ENCODE data around the gene KCND3. TPM values are rescaled to one million over a fixed set of nuclear protein-coding genes. Genes with fewer than 3 reads are reported as not detected.

The KCND3 gene
- total RNA-seq, 1 donor, result 0.09 TPM

GRCh38 chr1:111842411-111842810, 147.1 kb downstream of the KCND3 start:
- no peak overlapping the region for H3K4me3 ChIP-seq (ENCODE audit: low read depth, low read length)
- no peak for TF ChIP-seq CTCF (IDR thresholded peaks at IDR 0.05; ENCODE audit: insufficient read depth, low read length)
- DNase-seq (ENCODE audit: low read depth), result no peak

- no peak for DNase-seq (ENCODE audit: low read depth)
- H3K4me3 ChIP-seq (ENCODE audit: low read depth, low read length), result no peak overlapping the region
- no peak for TF ChIP-seq CTCF (IDR thresholded peaks at IDR 0.05; ENCODE audit: insufficient read depth, low read length)
Measured at GRCh38 chr1:111841746-111842145, 147.7 kb downstream of the KCND3 start.

GRCh38 chr1:111841189-111841588, 148.3 kb downstream of the KCND3 start:
- no peak for TF ChIP-seq CTCF (IDR thresholded peaks at IDR 0.05; ENCODE audit: insufficient read depth, low read length)
- no peak overlapping the region for H3K4me3 ChIP-seq (ENCODE audit: low read depth, low read length)
- DNase-seq (ENCODE audit: low read depth), result no peak

- DNase-seq (ENCODE audit: low read depth), result no peak
- no peak for TF ChIP-seq CTCF (IDR thresholded peaks at IDR 0.05; ENCODE audit: insufficient read depth, low read length)
Measured at GRCh38 chr1:111837393-111837792, 152.1 kb downstream of the KCND3 start.

GRCh38 chr1:111836111-111836510, 153.4 kb downstream of the KCND3 start:
- no peak for TF ChIP-seq CTCF (IDR thresholded peaks at IDR 0.05; ENCODE audit: insufficient read depth, low read length)
- no peak for DNase-seq (ENCODE audit: low read depth)
- no peak overlapping the region for H3K4me3 ChIP-seq (ENCODE audit: low read depth, low read length)

More at GRCh38 chr1:111837393-111837792, 152.1 kb downstream of the KCND3 start:
- no peak overlapping the region for H3K4me3 ChIP-seq (ENCODE audit: low read depth, low read length)

GRCh38 chr1:111835514-111835913, 154.0 kb downstream of the KCND3 start:
- no peak overlapping the region for H3K4me3 ChIP-seq (ENCODE audit: low read depth, low read length)
- TF ChIP-seq CTCF (IDR thresholded peaks at IDR 0.05; ENCODE audit: insufficient read depth, low read length), result no peak
- no peak for DNase-seq (ENCODE audit: low read depth)

- no peak overlapping the region for H3K4me3 ChIP-seq (ENCODE audit: low read depth, low read length)
- no peak for TF ChIP-seq CTCF (IDR thresholded peaks at IDR 0.05; ENCODE audit: insufficient read depth, low read length)
- DNase-seq (ENCODE audit: low read depth), result no peak
Measured at GRCh38 chr1:111834956-111835355, 154.5 kb downstream of the KCND3 start.
